Fibroblast of mammary gland (primary cell): ENCODE results near the gene NOXO1.

ENCODE experiments used
- DNase-seq: peaks from one replicate; pipeline ENCODE4 v3.0.0-alpha.2; 2010; ENCODE audit warnings: low read depth
- H3K4me3 ChIP-seq: 2 replicates; pipeline ENCODE4 v1.5.1; 2011; ENCODE audit warnings: low read depth, mild to moderate bottlenecking, low read length, moderate library complexity; ENCODE audit not compliant: control insufficient read depth
- CTCF ChIP-seq: conservative IDR thresholded peaks from 2 replicates; pipeline ENCODE4 v1.5.1; 2011; ENCODE audit warnings: low read depth, low read length, inconsistent platforms; ENCODE audit not compliant: control insufficient read depth, insufficient read depth

NOXO1 gene

GRCh38 chr16:1981398-1981836, at the start of gene NOXO1:
TSS of gene NOXO1 (minus strand) at chr16:1981469. CDS start at chr16:1981179, 290 bp downstream.
- H3K4me3 ChIP-seq: no peak within 1 kb of the TSS
- TF ChIP-seq CTCF: no peak
- no peak for DNase-seq

- H3K4me3 ChIP-seq: no peak overlapping the region
- no peak for DNase-seq
- no peak for TF ChIP-seq CTCF
Measured at GRCh38 chr16:2030036-2030435, 48.8 kb upstream of the NOXO1 start.

- no peak overlapping the region for H3K4me3 ChIP-seq
- DNase-seq: no peak
Measured at GRCh38 chr16:2029350-2029749, 48.1 kb upstream of the NOXO1 start.

GRCh38 chr16:2028620-2029220, 47.5 kb upstream of the NOXO1 start:
- DNase-seq: no peak
- H3K4me3 ChIP-seq: no peak overlapping the region
- TF ChIP-seq CTCF: no peak

More at GRCh38 chr16:2029350-2029749, 48.1 kb upstream of the NOXO1 start:
- no peak for TF ChIP-seq CTCF

GRCh38 chr16:2028146-2028545, 46.9 kb upstream of the NOXO1 start:
- no peak for TF ChIP-seq CTCF
- no peak overlapping the region for H3K4me3 ChIP-seq
- no peak for DNase-seq

- H3K4me3 ChIP-seq: peak overlapping the region; percentile 36
- no peak for DNase-seq
Measured at GRCh38 chr16:2027024-2028010, 46.0 kb upstream of the NOXO1 start.

More at GRCh38 chr16:2027024-2028010, 46.0 kb upstream of the NOXO1 start:
- TF ChIP-seq CTCF: no peak
